Testis (tissue), 3 donors: ENCODE results near the gene COL13A1. TPM values are rescaled to one million over a fixed set of nuclear protein-coding genes. Genes with fewer than 3 reads are reported as not detected.

ENCODE experiments used
- DNase-seq: peaks from one replicate; pipeline ENCODE4 v3.0.0-alpha.2; 2019
- H3K27ac ChIP-seq, 2 donors: fragments of 200-600 bp; sonication (generic); one replicate each; pipeline ENCODE4 v1.5.1; 2019
- H3K27me3 ChIP-seq: fragments of 200-600 bp; sonication (generic); one replicate; pipeline ENCODE4 v1.5.1; 2019
- H3K36me3 ChIP-seq: fragments of 200-600 bp; sonication (generic); one replicate; pipeline ENCODE4 v1.5.1; 2017; ENCODE audit warnings: low read depth; ENCODE audit errors: missing control alignments
- H3K4me1 ChIP-seq: fragments of 200-600 bp; sonication (generic); one replicate; pipeline ENCODE4 v1.5.1; 2019
- H3K4me3 ChIP-seq, 2 donors: fragments of 200-600 bp; sonication (generic); one replicate each; pipeline ENCODE4 v1.5.1; 2017 to 2019
- H3K9me3 ChIP-seq: fragments of 200-600 bp; sonication (generic); one replicate; pipeline ENCODE4 v1.5.1; 2017
- POLR2A ChIP-seq: fragments of 450-650 bp; IDR thresholded peaks from one replicate; pipeline ENCODE4 v1.6.1; 2017; ENCODE audit warnings: antibody characterized with exemption, mild to moderate bottlenecking, moderate library complexity
- WGBS, 2 donors: methylation state at CpG; one replicate each; pipeline ENCODE4 v1.1.5; 2018; 5-methylcytosine and 5-hydroxymethylcytosine counted together
- intact Hi-C: fragments of 100-400 bp; cut with DNase I; formaldehyde crosslinking; loops from one replicate; pipeline ENCODE4 v1.15.1; 2023; ENCODE audit warnings: low total_unique reads
- polyA plus RNA-seq: library from polyadenylated mRNA; stranded (reverse); fragments of 350-450 nt; fragmentation: Illumina TruSeq; extraction: RNeasy Lipid Tissue Mini Kit (QIAGEN cat#74804); gene quantifications from one replicate; pipeline ENCODE4 v1.2.3, GENCODE V29; 2014; ENCODE audit warnings: low read depth, low replicate concordance; ENCODE audit not compliant: insufficient read depth
- total RNA-seq, 2 donors: library from RNA; depleted of rRNA; stranded (reverse); fragments of >200 nt; gene quantifications; one replicate each; pipeline ENCODE4 v1.2.3, GENCODE V29; 2016
- TF ChIP-seq, protein P1 (sequence below), 3 experiments: fragments of 450-650 bp in 2 of 3; fragments of 200-600 bp in 1 of 3; sonication (generic) in 1 of 3; IDR thresholded peaks; one replicate each; pipeline ENCODE4 v1.5.1; 2016 to 2019; ENCODE audit warnings: antibody characterized with exemption in 3 of 3, mild to moderate bottlenecking in 2 of 3, moderate library complexity in 1 of 3

The COL13A1 gene
- total and polyA plus RNA-seq, 3 donors from 2014 or later: 0.94 to 2.5 (median 1.5) TPM

- Histone ChIP-seq H3K27me3 (no peaks in the 10 kb centered on the region), H3K27ac (no peak overlapping the region), H3K9me3 (no peaks in the 10 kb centered on the region), H3K4me1 (no peaks in the 10 kb centered on the region), H3K36me3 (no peaks in the 10 kb centered on the region), H3K4me3 (no peak overlapping the region)
- TF ChIP-seq, protein P1, sequence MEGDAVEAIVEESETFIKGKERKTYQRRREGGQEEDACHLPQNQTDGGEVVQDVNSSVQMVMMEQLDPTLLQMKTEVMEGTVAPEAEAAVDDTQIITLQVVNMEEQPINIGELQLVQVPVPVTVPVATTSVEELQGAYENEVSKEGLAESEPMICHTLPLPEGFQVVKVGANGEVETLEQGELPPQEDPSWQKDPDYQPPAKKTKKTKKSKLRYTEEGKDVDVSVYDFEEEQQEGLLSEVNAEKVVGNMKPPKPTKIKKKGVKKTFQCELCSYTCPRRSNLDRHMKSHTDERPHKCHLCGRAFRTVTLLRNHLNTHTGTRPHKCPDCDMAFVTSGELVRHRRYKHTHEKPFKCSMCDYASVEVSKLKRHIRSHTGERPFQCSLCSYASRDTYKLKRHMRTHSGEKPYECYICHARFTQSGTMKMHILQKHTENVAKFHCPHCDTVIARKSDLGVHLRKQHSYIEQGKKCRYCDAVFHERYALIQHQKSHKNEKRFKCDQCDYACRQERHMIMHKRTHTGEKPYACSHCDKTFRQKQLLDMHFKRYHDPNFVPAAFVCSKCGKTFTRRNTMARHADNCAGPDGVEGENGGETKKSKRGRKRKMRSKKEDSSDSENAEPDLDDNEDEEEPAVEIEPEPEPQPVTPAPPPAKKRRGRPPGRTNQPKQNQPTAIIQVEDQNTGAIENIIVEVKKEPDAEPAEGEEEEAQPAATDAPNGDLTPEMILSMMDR (IDR thresholded peaks at IDR 0.05): no peak
- TF ChIP-seq POLR2A: no peak
- intact Hi-C loops: no loop called here
- no peak for DNase-seq
- 90 to 95% methylated on average over 7 of the region's 7 CpGs for WGBS, 2 donors
These were observed 25.3 kb downstream of the COL13A1 start for GRCh38 chr10:69826789-69827554.

- H3K4me3 ChIP-seq: no peak overlapping the region
- intact Hi-C loops: no loop called here
- WGBS, 2 donors: 72 to 81% methylated on average over 9 of the region's 9 CpGs
- no peak for DNase-seq
- TF ChIP-seq, protein P1 (IDR thresholded peaks at IDR 0.05): no peak
- TF ChIP-seq POLR2A: no peak
- no peaks in the 10 kb centered on the region for H3K36me3 ChIP-seq
- no peak overlapping the region for H3K27ac ChIP-seq
- H3K27me3 ChIP-seq: no peaks in the 10 kb centered on the region
- H3K4me1 ChIP-seq: no peaks in the 10 kb centered on the region
- no peaks in the 10 kb centered on the region for H3K9me3 ChIP-seq
These were observed 26.6 kb downstream of the COL13A1 start for GRCh38 chr10:69828144-69828870.

DNA sequence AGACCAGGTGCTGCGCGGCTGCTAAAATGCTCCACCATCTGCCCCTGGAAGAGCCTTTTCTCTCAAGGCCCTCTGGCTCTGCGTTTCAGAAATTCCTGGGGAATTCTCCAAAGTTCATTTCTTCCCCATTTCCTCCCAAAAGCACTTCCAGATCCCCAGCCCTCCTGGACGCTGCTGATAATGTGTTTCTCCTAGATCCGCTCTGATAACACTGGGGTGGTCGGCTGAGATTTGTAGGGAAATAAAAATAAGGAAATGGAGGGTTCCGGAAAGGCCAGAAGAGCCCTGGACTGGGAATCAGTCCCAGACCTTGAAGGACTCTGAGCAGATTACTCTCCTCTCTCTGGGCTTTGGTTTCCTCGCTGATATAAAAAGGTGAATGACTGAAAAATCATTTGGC lies 28.1 kb downstream of the COL13A1 start:
- intact Hi-C loops: no loop called here
- no peaks in the 10 kb centered on the region for H3K27me3 ChIP-seq
- no peaks in the 10 kb centered on the region for H3K36me3 ChIP-seq
- 40 to 43% methylated on average over 8 of the region's 8 CpGs for WGBS, 2 donors
- H3K27ac ChIP-seq: no peak overlapping the region
- DNase-seq: no peak
- no peak overlapping the region for H3K4me3 ChIP-seq
- H3K9me3 ChIP-seq: no peaks in the 10 kb centered on the region
- no peaks in the 10 kb centered on the region for H3K4me1 ChIP-seq
- TF ChIP-seq, protein P1 (IDR thresholded peaks at IDR 0.05): no peak
- no peak for TF ChIP-seq POLR2A

- no peak for DNase-seq
- H3K27ac ChIP-seq: no peak overlapping the region
- no peaks in the 10 kb centered on the region for H3K36me3 ChIP-seq
- peaks cover 6% of the 10 kb centered on the region for H3K4me1 ChIP-seq
- WGBS, 2 donors: 84 to 90% methylated on average over 5 of the region's 5 CpGs
- H3K9me3 ChIP-seq: no peaks in the 10 kb centered on the region
- H3K4me3 ChIP-seq: no peak overlapping the region
- no peaks in the 10 kb centered on the region for H3K27me3 ChIP-seq
- TF ChIP-seq POLR2A: no peak
- TF ChIP-seq, protein P1 (IDR thresholded peaks at IDR 0.05): no peak
- intact Hi-C loops: no loop called here
These were observed 29.6 kb downstream of the COL13A1 start for GRCh38 chr10:69831231-69831855.
